HG02798 (cell line): ENCODE results near the gene PLAAT4.
"Not testable (repeated sequence)": the region's sequence is repeated elsewhere in the genome, so short reads cannot be mapped to it uniquely, and the experiment has no call there.

Source experiments
- ATAC-seq: cut with Tn5 transposase; IDR thresholded peaks from one replicate; pipeline ENCODE4 v1.9.1; 2021; ENCODE audit warnings: mild to moderate bottlenecking; ENCODE audit not compliant: unreplicated experiment, poor library complexity

PLAAT4 gene

GRCh38 chr11:63564784-63565350, 28.3 kb downstream of the PLAAT4 start:
- no peak for ATAC-seq

- peak; percentile 78 for ATAC-seq
Observed at GRCh38 chr11:63567044-63567840, 30.6 kb downstream of the PLAAT4 start.

GRCh38 chr11:63569570-63569969, 33.0 kb downstream of the PLAAT4 start:
- no peak for ATAC-seq

GRCh38 chr11:63572026-63572688, 35.5 kb downstream of the PLAAT4 start:
- peak; percentile 50 for ATAC-seq

GRCh38 chr11:63573881-63574855, 37.6 kb downstream of the PLAAT4 start:
- ATAC-seq: no peak

GRCh38 chr11:63574856-63575602, 38.4 kb downstream of the PLAAT4 start:
- no peak for ATAC-seq

- not testable (repeated sequence) for ATAC-seq
Observed at GRCh38 chr11:63578882-63579281, 42.3 kb downstream of the PLAAT4 start.

- not testable (repeated sequence) for ATAC-seq
Observed at GRCh38 chr11:63581224-63581623, 44.6 kb downstream of the PLAAT4 start.

GRCh38 chr11:63583357-63583677, 46.7 kb downstream of the PLAAT4 start:
- ATAC-seq: no peak

GRCh38 chr11:63586451-63587166, 50.0 kb downstream of the PLAAT4 start:
- ATAC-seq: no peak

GRCh38 chr11:63589000-63589399, 52.4 kb downstream of the PLAAT4 start:
- ATAC-seq: no peak

GRCh38 chr11:63590024-63590788, 53.6 kb downstream of the PLAAT4 start:
- ATAC-seq: no peak

GRCh38 chr11:63592975-63593395, 56.4 kb downstream of the PLAAT4 start:
- no peak for ATAC-seq

- no peak for ATAC-seq
Observed at GRCh38 chr11:63595296-63595695, 58.7 kb downstream of the PLAAT4 start.
